ENCODE results near the gene ITGAL.
"Not testable (repeated sequence)": the region's sequence is repeated elsewhere in the genome, so short reads cannot be mapped to it uniquely, and the experiment has no call there.

The ITGAL gene

DNA sequence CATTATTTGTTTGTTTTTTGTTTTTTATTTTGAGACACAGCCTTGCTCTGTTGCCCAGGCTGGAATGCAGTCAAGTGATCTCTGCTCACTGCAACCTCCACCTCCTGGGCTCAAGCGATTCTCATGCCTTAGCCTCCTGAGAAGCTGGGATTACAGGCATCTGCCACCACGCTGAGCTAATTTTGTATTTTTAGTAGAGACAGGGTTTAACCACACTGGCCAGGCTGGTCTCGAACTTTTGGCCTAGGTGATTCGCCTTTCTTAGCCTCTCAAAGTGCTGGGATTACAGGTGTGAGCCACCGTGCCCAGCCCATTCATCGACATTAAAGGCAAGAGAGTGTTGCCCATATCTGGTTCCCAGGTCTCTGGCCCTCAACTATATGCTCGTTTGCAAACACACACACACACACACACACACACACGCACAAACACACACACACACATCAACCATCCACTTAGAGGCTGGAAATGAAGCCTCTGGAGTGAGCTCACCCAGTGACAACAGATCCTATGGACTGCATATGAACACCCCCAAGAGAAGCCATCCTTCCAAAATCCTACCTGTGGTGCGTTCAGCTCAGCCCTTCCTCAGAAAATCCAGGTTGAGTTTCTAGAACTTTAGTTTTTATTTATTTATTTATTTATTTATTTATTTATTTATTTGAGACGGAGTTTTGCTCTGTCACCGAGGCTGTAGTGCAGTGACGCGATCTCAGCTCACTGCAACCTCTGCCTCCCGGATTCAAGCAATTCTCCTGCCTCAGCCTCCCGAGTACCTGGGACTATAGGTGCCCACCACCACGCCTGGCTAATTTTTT lies 14.6 kb upstream of the ITGAL start:
- no peak for DNase-seq (ENCODE audit: low spot score)

DNA sequence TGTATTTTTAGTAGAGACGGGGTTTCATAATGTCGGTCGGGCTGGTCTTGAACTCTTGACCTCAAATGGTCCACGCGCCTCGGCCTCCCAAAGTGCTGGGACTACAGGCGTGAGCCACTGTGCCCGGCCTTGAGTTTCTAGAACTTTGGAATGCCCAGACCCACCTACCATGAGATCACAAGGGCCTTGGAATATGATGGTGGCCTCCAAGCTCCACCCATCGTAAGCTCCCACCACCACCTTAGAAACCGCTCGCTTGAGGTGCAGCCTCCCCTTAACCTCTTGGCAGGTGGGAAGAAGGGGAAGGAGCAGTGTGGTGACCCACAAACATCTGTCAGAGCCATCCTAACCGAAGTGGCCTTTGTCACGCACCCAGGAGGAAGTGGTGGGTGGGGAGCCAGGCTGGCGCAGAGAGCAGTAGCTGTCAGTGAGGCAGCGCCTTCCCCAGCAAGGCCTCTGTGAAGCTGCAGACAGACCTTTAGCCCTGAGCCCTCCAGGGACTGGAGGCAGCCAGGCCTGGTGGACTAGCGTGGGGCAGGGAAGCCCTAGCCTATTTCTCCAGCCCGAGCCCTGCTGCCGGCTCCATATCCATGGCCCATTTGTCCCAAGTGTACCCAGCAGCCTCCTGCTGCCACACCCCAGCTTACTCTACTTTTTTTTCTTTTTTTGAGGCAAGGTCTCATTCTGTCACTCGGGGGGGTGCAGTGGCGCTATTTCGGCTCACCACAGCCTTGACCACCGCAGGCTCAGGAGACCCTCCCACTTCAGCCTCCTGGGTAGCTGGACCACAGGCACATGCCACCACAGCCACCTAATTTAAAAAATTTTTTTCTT lies 13.8 kb upstream of the ITGAL start:
- no peak for DNase-seq (ENCODE audit: low spot score)

DNA sequence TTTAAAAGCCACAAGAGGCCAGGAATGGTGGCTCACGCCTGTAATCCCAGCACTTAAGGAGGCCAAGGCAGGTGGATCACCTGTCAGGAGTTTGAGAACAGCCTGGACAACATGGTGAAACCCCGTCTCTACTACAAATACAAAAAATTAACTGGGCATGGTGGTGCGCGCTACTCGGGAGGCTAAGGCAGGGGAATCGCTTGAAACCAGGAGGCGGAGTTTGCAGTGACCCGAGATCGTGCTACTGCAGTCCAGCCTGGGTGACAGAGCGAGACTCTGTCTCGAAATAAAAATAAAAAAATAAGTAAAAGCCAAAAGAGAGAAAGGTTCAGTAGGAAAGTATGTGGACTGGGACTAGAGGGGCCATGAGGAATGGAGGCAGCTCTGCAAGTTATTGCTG lies 13.1 kb upstream of the ITGAL start:
- no peak for DNase-seq (ENCODE audit: low spot score)

DNA sequence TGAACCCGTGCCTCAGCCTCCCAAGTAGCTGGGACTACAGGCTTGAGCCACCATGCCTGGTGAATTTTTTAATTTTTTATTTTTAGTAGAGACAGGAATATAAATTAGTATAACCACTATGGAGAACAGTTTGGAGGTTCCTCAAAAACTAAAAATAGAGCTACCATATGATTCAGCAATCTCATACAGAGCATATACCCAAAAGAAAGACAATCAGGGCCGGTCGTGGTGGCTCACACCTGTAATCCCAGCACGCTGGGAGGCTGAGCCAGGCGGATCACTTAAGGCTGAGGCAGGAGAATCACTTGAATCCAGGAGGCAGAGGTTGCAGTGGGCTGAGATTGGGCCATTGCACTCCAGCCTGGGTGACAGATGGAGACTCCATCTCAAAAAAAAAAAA lies 11.1 kb upstream of the ITGAL start:
- DNase-seq (ENCODE audit: low spot score): not testable (repeated sequence)

DNA sequence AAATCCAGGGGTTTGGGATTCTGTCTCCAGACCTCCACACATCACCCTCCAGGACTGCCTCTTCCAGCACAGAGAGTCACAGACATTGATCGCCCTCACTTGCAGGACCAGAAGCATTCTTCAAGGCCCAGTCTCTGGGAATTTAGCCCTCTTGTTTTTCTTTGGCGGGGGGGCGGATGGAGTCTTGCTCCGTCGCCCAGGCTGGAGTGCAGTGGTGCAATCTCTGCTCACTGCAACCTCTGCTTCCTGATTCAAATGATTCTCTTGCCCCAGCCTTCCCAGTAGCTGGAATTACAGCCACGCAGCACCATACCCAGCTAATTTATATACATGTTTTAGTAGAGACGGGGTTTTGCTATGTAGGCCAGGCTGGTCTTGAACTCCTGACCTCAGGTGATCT lies 8.5 kb upstream of the ITGAL start:
- no peak for DNase-seq (ENCODE audit: low spot score)

DNA sequence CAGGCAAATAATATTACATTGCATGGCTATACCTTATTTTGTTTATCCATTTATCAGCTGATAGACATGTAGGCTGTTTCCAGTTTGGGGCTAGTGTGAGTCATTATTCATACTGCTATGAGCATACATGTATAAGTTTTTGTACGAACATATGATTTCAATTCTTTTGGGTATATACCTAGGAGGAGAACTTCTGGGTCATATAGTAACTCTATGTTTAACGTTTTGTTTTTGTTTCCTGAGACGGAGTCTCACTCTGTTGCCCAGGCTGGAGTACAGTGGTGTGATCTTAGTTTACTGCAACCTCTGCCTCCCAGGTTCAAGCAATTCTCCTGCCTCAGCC lies 2.4 kb upstream of the ITGAL start:
- DNase-seq (ENCODE audit: low spot score): no peak

DNA sequence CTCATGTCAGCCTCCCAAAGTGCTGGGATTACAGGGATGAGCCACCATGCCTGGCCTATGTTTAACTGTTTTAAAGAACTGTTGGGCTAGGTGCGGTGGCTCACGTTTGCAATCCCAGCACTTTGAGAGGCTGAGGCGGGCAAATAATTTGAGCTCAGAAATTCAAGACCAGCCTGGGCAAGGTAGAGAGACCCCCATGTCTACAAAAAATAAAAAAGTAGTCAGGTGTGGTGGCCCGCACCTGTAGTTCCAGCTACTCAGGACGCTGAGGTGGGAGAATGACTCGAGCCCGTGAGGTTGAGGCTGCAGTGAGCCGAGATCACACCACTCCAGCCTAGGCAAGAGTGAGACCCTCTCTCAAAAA lies 1.9 kb upstream of the ITGAL start:
- no peak for DNase-seq (ENCODE audit: low spot score)

DNA sequence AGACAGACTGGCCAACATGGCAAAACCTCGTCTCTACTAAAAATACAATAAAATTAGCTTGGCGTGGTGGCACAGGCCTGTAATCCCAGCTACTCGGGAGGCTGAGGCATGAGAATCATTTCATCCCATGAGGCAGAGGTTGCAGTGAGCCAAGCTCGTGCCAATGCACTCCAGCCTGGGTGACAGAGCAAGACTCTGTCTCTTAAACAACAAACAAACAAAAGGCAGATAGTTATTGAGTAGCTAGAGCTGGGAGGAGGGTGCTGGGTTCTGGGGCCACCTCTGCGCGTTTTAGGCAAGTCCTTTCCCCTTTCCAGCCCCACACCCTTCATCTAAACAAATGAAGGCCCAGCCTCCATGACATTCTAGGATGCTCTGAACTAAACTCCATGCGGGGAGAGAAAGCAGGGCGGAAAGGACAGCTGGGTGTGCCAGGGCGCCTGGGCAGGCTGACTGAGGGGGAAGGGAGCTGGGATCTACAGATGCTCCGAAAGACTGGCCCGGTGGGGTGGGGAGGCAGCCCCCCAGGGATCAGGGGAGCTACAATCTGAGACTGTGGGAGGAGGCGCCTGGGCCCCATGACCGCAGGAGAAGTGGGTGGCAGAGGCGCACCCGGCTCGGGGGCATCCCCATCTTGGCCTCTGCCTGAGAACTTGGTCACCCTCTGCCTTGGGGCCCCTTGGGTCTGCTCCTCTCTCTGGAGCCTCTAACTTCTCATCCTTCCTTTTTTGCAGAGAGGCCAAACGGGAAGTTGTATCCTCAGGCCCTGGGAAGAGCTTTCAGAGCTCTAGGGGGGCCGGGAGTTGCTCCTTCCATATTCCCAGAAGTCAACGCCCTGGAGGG lies 910 bp downstream of the ITGAL start:
- no peak for DNase-seq (ENCODE audit: low spot score)

DNA sequence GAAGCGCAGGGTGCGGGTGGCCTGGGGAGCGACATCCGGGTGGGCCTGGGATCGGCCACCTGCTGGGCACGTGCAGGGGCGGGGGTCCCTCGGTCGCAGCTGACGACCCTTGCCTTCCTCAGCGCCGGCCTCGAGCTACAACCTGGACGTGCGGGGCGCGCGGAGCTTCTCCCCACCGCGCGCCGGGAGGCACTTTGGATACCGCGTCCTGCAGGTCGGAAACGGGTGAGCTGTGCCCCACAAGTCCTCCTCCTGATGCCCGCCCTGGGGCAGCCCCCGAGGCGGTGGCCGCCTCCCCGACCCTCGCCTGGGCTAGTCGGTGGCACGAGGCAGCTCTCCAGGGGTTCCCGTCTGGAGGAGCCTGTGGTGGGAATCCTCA lies 1.5 kb downstream of the ITGAL start:
- DNase-seq (ENCODE audit: low spot score): no peak

DNA sequence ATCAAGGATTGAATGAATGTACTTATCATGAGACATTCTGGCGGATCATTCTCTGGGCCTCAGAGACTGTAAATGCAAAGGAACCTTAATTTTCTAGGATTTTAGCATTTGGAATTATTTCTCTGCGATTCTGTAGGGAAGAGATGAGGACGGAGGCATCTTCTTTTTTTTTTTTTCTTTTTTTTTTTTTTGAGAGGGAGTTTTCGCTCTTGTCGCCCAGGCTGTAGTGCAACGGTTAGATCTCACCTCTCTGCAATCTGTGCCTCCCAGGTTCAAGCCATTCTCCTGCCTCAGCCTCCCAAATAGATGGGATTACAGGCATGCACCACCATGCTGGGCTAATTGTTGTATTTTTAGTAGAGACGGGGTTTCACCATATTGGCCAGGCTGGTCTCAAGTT lies 2.1 kb downstream of the ITGAL start:
- DNase-seq (ENCODE audit: low spot score): no peak

DNA sequence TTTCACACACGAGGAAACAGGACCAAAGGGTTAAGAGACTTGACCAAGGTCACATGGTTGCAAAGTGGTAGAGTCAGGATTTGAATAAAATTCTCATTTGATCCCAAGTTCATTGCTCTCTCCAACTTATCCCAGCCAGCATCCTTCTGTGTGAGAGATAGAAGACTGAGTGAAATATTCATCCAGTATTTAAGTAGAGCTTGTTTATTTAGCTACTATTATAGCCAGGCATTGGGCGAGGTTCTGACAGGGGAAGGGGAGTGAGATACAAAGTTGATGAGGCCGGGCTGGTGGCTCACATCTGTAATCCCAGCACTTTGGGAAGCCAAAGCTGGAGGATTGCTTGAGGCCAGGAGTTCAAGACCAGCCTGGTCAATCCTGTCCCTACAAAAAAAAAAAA lies 4.4 kb downstream of the ITGAL start:
- no peak for DNase-seq (ENCODE audit: low spot score)

DNA sequence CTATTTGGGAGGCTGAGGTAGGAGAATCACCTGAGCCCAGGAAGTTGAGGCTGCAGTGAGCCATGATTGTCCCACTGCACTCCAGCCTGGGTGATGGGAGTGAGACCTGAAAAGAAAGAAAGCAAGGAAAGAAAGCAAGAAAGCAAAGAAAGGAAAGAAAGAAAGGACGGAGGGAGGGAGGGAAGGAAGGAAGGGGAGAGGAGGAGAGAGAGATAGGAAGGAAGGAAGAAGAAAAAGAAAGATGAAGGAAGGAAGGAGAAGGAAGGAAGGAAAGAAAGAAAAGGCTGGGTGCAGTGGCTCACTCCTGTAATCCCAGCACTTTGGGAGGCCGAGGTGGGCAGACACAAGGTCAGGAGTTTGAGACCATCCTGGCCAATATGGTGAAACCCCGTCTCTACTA lies 5.2 kb downstream of the ITGAL start:
- not testable (repeated sequence) for DNase-seq (ENCODE audit: low spot score)

DNA sequence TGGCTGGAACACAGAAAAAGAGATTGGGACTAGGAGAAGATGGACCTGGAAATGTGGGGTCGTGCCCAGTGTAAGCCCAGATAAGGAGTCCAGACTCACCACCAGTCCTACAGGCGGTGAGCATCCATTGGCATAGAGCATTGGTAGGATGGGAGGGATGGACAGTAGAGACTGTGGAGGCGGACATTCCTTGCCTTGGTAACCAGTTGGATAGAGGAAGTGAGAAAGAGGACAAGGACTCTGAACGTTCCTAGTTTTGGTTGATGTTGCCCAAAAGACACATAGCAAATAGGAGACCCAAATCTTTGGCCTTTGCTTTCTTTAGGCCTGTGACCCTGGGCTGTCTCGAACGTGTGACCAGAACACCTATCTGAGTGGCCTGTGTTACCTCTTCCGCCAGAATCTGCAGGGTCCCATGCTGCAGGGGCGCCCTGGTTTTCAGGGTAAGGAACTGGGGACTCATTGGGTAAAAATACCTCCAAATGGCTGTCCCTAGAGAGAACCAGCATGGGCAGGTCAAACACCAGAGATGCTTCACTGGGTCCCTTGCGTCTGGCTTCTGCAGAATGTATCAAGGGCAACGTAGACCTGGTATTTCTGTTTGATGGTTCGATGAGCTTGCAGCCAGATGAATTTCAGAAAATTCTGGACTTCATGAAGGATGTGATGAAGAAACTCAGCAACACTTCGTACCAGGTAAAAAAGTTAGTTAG lies 6.4 kb downstream of the ITGAL start:
- no peak for DNase-seq (ENCODE audit: low spot score)

DNA sequence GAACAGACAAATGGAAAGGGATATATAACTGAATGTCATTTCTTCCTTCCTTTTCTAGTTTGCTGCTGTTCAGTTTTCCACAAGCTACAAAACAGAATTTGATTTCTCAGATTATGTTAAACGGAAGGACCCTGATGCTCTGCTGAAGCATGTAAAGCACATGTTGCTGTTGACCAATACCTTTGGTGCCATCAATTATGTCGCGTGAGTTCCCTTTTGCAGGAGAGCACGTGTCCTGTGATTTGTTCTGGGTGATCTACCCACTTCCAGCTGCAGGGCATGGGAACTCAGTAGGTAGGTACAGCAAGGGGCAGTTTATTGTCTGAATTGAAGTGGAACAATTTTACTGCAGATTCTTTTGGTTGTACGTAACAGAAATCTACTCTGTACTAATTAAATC lies 8.8 kb downstream of the ITGAL start:
- no peak for DNase-seq (ENCODE audit: low spot score)

DNA sequence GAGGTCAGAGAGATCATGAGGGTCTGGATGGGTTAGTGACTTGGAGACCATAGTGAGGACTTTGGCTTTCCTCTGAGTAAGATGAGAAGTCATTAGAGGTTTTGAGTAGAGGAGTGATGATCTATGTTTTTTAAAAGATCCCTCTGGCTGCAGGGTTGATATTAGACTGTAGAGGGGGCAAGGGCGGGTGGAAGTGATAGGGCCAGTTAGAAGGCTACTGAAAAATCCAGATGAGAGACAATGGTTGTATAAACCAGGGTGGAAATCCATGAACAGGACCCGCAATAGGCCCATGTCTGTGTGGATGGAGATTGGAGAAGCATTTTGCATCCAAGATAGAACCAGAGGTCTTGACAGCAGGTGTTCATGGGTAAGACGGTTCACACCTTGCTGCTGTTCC lies 9.8 kb downstream of the ITGAL start:
- DNase-seq (ENCODE audit: low spot score): no peak

DNA sequence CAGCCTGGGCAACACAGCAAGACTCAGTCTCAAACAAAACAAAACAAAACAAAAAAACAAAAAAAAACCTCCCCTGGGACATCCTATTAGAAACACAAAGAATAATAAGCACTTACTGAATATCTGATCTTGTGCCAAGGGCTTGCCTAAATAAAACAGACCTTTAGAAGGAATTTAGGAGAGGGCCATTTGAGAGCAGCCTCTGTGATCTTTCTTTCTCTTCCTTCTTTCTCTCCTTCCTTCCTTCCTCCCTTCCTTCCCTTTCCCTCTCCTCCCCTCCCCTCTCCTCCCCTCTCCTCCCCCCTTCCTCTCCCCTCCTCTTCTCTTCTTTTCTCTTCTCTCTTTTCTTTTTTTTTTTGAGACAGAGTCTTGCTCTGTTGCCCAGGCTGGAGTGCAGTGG lies 12.3 kb downstream of the ITGAL start:
- no peak for DNase-seq (ENCODE audit: low spot score)

DNA sequence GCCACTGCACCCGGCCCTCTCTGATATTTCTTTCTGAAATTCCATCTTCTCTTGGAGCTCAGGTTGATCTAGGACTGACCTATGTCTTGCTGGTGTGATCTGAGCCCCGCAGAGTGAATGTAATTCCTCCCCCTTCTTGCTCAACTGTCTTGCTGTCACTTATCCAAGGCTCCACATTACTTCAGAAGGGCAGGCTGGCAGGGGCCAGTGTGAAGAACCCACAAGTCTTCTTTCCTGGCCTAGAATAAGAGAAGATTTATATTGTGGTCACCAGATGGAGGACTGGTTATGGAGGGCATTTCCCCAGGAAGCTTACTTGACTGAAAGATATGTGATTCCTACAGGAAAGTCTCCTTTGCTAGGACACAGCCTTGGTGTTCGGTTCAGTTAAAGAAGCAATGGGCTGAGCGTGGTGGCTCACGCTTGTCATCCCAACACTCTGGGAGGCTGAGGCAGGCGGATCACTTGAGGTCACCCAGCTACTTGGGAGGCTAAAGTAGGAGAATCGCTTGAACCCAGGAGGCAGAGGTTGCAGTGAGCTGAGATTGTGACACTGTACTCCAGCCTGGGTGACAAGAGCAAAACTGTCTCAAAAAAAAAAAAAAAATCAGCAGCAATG lies 13.4 kb downstream of the ITGAL start:
- DNase-seq (ENCODE audit: low spot score): no peak

DNA sequence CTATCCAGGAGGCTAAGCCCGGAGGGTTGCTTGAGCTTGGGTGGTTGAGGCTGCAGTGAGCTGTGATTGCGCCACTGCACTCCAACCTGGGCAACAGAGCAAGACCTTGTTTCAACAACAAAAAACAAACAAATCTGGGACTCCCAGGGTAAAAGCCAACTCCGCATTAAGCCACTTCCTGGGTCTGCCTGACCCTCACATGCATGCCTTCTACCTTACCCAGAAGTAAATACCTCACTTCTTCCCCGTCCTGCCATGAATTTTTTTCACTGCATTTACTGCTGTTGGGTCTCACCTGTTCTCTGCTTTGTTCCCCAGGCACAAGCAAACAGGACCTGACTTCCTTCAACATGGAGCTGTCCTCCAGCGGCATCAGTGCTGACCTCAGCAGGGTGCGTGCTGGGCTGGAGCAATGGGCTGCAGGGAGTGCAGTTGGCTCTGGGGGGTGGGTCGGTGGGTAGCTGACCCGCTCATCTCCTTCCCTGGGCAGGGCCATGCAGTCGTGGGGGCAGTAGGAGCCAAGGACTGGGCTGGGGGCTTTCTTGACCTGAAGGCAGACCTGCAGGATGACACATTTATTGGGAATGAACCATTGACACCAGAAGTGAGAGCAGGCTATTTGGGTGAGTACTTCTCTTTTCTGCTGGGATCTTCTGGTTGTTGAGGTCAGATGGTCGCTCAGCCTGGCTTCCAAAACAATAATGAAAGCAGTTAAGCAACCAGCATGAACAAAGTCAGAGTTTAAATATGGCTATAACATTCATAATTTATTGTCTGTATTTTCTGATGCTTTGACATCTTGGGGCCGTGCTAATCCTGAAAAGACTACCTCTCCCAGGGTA lies 16.4 kb downstream of the ITGAL start:
- no peak for DNase-seq (ENCODE audit: low spot score)

DNA sequence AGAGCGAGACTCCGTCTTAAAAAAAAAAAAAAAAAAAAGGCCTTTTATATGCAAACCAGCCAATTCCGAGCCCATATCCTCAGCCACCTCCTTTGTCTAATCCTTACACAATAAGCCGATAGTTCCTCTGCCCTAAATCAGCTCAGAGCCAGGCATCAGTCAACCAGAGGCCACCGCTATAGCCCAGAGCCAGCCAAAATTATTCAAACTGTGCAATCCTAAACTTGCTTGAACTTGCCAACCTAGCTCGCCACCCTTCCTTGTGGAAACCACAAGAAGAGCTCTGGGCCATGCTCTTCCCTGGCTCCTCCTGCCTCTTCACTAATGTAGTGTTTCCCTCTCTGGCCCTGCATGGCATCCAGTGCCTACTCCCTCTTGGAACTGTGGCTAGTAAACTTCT lies 17.7 kb downstream of the ITGAL start:
- DNase-seq (ENCODE audit: low spot score): no peak

DNA sequence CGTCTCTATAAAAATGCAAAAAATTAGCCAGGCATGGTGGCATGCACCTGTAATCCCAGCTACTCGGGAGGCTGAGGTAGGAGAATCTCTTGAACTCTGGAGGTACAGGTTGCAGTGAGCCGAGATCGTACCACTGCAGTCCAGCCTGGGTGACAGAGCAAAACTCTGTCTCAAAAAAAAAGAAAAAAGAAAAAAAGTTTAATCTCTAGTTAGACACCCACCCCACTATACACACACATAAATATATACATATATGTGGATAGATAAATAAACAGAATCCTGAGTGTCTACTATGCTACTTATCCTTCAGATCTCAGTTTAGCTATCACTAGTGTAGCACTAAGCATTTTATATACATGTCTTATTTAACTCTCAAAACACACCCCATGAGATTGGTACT lies 18.7 kb downstream of the ITGAL start:
- DNase-seq (ENCODE audit: low spot score): no peak

Data from hepatic stellate cell (primary cell).